Stimulated activated CD4-positive, alpha-beta T cell treated with anti-CD3 and anti-CD28 coated beads, Interleukin-2, amount 100 ng/mL, for 4 hours (primary cell): ENCODE measurements around the gene ADARB1.

Source experiments
- DNase-seq: peaks from one replicate; pipeline ENCODE4 v3.0.0-alpha.2; 2020; ENCODE audit warnings: low read depth

The ADARB1 gene

DNA sequence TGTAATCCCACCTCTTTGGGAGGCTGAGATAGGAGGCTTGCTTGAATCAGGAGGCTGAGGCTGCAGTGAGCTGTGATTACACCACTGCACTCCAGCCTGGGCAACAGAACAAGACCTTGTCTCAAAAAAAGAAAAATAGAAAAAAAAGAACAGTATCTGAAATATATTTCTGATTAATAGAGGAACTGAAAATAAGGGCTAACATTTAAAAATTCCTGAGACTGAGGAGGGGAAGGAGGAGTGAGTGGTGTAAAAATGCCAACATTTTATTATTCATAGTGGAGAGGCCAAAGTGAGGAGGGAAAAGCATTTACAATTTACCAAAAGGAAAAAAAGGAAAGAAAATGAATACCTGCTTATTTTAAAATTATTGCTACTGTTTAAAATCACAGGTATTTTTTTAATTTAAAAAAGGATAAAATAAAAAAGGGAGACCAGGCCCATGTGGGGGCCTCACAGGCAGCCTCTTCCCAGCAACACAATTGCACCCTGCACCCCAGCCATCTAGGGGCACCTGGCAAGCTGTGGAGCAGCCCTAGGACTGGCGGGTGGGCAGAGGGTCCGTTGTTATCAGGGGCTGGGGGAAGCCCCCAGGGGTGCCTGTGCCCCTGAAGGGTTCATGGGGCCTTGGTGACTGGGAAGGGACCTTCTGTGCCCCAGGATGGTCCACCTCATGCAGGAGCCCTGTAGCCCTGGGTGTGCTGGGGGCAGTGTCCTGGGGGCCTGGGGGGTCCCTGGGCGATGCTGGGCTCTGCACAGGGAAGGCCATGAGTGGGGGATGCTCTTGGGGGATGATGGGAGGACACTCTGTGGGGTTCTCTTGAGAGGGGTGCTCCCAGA lies 34.8 kb upstream of the ADARB1 start:
- DNase-seq = no peak

DNA sequence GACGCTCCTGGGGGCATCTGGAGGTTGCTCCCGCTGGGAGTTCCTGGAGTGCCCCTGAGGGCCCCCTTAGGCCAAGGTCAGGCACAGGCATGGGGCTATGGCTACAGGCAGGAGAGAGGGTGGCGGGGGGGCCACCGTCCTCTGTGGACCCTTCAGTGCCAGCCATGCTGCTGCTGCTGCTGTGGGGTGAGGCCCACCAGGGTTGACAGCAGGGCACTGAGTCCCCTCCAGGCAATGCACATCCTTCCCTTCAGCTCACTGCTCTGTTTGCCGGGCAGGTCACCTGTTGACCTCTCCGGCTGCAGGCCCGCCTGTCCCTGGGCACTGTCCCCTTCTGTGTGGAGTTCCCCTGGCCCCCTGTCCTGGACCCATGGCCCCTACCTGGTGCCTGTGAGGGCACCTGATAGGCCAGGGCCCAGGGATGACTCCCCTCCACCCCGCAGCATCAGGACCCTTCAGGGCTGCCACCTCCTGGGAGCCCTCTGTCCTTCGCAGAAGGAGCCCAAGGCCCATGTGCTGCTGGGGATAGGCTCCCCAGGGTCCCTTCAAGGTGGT lies 34.1 kb upstream of the ADARB1 start:
- DNase-seq = no peak

DNA sequence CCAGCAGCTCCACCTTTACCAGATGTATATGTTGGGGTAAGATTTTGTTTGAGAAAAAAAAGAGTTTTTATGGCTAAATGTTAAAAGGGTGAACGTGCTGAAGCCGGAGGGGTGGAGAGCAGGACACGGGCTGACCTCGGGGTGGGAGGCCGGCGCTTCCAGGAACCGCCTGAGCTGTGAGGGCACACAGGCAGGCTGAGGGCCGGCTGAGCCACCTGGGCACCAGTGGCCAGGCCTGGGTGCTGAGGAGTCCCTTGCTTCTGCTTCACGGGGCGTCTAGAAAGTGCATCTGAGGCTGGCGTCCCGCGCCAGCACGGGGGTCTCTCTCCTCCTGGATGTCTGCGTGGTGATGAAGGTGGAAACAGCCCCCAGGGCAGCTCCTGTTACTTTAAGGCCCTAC lies 33.6 kb upstream of the ADARB1 start:
- DNase-seq = no peak

DNA sequence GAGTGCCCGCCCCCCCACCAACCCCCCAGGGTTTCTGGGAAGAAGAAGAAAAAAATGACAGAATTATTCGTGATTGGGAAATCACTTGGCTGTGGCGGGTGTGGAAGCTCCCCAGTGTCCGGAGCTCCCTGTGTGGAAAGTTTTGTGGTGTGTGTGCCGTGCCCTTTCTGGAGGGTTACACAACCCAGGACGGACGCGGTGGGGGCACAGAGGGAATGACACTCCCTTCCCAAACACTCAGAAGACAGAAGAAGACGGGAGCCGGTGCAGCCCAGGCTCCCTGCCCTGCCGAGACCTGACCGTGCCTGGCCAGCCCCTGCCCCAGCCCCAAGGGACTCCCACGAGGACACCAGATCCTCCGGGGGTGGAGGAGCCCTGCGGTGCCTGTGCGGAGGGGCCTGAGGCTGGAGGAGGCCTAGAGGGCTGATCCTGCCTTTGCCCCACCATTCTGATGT lies 33.0 kb upstream of the ADARB1 start:
- no peak for DNase-seq

DNA sequence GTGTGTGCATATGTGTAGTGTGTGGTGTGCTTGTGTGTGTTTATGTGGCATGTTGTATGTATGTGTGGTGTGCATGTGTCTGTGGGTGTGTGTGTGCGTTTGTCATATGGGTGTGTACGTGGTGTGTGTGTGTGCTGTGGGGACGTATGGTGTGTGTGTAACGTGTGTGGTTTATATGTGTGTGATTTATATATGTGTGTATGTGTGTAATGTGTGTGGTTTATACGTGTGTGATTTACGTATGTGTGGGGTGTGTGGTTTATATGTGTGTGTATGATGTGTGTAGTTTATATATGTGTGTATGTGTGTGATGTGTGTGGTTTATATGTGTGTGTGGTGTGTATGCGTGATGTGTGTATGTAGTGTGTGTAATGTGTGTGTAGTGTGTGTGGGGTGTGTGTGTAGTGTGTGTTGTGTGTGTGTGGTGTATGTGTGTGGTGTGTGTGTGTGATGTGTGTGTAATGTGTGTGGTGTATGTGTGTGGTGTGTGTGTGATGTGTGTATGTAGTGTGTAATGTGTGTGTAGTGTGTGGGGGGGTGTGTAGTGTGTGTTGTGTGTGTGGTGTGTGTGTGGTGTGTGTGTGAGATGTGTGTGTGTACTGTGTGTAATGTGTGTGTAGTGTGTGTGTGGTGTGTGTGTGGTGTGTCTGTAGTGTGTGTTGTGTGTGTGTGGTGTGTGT lies 32.3 kb upstream of the ADARB1 start:
- no peak for DNase-seq

DNA sequence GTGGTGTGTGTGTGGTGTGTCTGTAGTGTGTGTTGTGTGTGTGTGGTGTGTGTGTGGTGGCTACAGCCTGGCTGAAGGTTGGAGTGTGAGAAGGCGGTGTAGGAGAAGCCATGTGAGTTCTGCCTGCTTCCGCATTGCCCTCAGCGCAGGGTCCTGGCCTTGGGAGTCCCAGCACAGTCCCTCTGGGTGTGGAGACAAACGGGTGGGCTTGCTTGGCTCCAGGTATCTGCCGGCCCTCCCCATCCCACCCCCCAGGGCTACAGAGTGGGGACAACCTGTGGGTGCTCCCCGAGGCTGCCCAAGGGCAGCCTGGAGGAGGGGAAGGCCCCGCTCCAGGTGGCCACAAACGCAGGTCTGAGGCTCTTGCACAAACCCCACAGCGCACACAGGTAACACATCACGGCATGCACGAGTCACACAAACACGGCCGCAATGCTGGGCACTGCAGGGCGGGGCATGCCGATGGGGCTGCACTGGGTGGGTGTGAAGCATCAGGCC lies 31.7 kb upstream of the ADARB1 start:
- DNase-seq = no peak

DNA sequence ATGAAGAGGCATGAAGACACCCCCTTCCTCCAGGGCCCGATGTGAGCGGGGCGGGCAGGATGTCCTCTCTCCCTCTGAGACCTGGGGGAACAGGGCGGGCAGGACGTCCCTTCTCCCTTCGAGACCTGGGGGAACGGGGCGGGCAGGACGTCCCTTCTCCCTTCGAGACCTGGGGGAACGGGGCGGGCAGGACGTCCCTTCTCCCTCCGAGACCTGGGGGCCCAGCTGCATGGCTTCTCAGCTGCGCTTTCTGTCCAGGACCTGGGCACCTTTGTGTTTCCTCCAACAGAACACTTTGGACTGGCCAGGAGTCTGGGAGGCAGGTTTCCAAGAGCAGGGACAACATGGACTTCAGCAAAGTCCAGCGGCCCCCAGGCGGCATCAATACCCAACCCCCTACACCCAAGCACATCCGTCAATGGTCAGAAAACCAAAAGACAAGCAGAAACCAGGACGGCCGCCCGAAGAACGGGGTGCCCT lies 30.8 kb upstream of the ADARB1 start:
- no peak for DNase-seq

DNA sequence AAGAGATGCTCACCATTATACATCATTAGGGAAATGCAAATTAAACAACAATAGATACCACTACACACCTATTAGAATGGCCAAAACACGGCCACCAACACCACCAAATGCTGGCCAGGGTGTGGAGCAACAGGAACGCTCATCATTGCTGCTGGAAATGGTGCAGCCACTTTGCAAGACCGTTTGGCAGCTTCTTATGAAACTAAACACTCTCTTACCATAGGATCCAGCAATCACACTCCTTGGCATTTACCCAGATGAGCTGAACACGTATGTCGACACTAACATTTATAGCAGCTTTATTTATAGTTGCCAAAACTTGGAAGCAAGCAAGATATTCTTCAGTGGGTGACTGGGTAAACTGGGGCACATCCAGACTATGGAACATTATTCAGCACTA lies 28.9 kb upstream of the ADARB1 start:
- no peak for DNase-seq

DNA sequence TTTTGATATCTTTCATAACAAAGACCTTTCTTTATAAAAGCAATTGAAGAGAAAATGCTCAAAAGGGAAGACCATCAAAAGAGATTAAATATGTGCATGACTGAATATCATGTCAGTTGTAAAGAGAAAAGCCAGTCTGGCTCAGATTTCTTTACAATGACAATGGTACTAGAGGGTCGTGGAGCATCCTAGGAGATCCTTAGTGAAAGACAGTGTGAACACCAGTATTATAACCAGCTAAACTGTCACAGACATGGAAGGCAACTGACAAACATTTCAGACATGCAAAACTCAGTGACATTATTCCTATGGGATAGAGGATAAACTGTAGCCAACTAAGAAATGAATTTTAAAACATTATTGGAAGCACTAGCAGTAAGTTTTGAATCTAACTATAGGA lies 27.1 kb upstream of the ADARB1 start:
- DNase-seq = no peak

DNA sequence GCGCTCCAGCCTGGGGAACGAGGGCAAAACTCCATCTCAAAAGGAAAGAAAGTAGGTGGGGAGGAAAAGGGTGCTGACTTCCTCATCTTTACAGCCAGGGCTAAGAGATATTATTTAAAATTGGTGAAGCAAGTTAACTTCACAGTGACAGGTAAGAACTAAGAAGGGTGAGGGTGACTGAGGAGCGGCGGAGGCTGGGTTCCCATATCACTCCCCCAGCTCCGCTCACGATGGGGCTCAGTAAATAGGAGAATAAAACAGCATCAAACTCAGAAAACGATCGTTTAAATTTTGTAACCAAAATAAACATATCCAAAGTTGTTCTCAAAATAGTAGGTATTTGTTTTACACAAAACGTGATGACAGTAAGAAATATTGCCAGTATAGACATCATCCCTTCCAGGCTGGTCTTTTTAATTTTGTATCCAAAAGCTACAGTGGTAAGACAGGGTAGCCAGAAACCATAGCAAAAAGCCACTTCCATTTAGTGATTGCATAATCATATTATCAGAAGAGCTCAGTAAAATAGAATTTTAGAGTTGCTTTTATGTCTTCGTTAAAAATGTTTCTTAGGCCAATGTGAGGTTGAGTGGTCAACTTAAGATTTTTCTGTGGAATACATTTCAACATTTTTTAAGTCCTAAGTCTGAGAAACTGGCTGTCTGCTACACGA lies 26.2 kb upstream of the ADARB1 start:
- DNase-seq = no peak

DNA sequence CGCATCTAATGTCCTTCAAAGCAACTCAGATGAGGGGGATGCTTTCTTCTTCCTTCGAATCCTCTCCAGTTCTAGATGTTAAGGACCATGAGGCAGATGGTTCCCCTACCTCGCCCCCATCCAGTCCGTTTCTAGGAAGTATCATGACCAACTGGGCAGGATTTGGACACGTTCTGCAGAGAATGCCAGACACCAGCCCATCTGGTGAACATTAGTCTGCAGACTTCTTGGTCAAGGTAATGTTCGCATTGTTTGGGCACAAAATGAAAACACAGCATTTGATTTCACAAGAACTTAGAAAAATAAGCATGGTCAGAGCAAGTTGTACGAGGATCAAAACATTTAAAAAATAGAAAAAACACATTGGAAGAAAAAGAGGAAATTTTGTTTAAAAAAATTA lies 25.4 kb upstream of the ADARB1 start:
- no peak for DNase-seq

DNA sequence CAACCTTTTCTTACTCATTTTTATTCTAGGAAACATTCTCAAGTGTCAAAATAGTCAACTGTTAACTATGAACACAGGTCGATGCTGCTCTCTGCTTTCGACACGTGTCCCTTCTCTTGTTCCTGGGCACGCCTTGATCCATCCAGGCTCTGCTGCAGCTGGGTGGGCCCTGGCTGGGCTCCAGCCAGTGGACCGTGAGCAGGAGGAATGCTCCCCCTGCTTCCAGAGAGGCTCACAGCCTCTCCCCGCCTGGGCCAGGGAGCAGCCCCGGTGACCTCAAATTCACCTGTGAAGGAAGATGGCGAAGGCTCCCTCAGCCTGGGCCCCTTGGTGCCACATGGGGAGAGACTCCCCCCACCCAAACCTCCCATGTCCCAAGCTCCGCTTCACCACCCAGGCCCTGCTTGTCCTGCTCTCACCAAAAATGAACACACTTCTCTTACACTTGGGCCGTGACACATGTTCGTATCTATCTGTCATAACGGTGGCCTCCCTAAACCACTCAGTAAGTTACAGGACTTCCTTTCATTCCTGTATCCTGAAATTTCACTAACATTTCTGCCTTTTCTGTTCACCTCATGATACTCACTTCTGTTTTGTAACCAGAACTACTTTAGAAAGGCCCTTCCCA lies 24.6 kb upstream of the ADARB1 start:
- no peak for DNase-seq

DNA sequence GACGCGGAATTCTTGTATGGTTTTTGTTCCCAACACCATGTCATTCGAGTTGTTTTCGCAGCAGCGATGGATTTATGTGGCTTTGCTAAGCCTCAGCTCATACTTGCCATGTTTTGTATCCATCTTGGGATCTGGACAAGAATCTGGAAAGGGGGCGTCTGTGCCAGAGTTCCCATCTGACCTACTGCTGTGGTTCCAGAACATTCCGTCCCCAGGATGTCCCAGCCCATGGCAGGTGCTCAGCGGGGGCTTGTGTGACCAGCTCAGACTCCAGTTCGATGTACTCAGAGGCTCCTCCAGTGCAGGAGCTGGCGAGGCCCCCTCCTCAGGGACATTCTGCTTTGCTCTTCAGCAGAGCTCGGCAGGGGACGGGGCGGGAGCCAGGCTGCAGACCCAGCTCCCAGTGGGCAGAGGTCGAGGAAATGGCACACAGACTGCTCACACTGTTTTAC lies 24.0 kb upstream of the ADARB1 start:
- no peak for DNase-seq

DNA sequence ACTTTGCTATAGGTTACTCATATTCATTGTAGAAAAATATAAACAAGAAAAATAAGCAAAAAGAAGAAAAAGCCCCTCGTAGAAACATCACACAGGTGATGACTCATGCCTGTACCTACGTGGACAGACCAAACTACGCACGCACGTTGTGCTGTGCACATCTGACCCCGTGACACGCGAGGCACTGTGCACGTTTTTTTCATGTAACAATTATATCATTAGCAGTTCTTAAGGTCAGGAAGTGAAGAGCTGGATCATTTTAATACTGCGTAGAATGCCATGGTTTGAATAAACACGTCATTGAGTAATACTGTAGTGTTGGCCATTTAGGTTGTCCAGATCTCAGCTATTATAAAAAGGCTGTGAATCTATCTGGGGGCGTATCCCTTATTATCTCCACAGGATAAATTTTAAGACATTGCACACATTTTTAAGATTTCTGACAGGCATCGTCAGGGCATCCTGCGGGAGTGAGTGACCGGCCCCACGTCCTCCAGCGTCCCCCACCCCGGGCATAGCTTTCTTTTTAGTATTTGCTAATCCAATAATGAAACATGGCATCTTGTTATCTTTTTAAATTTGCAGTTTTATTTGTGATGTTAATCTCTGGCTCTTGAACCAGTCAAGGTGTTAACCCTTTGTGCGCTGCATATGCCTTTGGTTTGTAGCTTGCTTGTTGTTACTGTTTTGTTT lies 23.4 kb upstream of the ADARB1 start:
- no peak for DNase-seq

DNA sequence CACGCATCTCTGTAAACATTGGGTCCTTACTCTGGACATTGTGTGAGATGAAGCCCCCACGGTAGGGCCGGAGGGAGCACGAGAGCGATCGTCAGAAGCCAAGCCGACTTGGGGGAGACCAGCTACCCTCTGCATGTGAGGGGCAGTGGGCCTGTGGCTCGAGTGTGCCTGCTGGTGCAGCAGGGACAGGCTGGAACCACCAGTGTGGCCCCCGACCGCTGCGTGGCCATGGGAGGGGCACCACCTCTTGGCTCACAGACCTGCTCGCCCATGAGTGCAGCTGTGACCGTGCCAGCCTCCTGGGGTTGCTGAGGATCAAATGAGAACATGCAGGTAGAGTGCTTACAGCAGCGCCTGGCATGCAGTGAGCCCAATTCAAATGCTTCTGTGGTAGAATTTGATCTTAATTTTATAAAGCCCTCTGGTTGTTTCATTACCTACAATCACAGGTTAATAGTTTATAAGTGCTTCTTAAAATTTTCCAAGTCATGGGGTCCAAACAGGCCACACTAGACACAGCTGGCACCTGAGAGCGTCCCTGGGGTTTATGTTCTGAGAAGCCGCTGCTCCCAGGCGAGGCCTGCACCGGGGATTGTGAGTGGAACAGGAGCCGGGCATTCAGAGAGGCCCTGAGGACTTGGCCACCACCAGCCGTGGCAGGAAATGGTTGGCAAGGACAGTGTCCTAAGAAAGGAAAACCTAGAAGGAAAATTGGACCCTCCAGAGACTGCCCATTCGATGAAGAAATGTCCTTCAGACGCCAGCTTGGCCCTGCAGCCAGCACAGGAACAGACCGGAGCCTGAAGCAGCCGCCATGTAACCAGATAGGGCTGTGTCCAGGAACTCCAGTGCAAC lies 22.6 kb upstream of the ADARB1 start:
- no peak for DNase-seq

DNA sequence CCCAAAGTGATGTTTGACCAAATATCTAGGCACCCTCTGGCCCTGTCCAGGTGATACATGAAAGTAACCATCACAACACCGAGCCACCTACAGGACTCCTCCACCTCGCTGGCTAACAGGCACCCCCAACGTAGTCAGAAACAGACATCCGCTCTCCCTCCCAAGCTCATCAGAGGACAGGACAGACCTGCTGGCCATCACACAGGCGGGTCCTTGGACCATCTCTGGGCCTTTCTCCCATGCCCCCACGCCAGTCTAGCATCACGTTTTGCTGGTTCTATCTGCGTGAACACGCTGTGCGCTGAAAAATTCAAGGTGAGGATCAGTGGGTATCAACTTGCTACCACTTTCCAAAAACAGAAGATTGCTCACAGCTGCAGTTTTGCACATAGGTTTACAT lies 21.4 kb upstream of the ADARB1 start:
- no peak for DNase-seq

DNA sequence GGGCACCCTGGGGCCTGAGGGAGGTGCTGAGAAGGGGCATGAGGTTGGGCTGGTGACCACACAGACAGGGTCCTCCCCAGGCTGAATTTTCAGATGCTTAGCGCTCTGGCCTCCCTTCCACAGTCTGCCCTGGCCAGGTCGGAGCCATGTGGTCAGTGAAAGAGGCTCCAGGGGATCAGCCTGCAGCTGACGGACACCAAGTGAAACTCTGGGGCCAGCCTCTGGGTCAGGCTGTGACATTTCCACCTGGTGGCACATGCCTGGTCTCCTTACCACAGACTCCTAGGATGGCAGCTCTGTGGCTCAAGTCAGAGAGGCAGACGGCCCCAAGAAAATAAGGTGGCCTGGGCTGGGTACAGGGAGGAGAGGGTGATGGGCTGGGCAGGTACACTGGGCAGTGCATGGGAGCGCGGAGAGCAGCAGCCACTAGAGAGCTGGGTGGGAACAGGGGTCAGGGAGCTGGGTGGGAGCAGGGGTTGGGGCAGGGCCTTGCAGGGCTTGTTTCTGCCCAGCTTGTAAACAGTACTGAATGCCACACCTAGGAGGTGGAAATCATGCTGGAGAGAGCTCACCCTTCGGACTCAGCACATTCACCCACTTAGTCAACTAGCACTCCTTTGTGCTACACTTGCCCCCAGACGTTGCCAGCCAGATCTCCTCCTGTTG lies 20.7 kb upstream of the ADARB1 start:
- no peak for DNase-seq

DNA sequence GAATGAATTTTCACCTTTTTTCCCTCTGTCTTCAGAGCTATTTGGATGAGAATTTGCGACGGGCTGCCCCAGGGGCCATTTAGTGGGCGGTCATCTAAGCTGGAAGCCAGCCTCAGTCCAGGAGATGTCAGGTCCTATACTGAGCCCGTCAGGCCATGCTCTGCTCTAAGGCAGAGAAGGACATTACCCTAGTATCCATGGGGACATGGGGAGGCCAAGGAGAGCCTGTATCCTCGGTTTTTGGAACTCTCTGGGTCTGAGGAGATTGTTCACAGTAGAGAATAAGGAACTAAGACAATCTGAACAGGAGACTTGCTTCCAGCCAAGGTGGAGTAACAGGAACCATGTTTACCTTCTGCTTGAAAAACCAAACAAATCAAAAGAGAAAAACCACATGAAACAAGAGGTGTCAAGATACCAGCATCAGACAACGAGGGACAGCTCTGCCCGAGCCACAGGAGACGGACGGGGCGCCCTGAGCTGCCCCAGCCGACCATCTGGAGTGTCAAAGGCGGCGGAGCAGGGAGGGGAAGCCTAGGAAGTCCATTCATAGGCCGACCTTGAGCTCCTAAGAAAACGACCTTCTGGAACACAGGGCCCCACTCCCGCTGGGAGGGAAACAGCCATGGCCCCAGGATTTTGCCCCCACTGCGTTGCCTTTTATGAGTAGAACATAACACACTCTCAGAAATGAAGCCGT lies 20.0 kb upstream of the ADARB1 start:
- DNase-seq = no peak
